Measurements from ENCODE around the gene NUBPL.
"Not testable (repeated sequence)": the region's sequence is repeated elsewhere in the genome, so short reads cannot be mapped to it uniquely, and the experiment has no call there.

DNA sequence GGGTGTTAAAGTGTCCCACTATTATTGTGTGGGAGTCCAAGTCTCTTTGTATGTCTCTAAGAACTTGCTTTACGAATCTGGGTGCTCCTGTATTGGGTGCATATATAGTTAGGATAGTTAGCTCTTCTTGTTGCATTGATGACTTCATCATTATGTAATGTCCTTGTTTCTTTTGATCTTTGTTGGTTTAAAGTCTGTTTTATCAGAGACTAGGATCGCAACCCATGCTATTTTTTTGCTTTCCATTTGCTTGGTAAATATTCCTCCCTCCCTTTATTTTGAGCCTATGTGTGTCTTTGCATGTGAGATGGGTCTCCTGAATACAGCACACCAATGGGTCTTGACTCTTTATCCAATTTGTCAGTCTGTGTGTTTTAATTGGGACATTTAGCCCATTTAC, 57.7 kb downstream of the NUBPL start:
- not testable (repeated sequence) for TF ChIP-seq EZH2 (IDR thresholded peaks at IDR 0.05; ENCODE audit: low read length)
- TF ChIP-seq, protein P1, sequence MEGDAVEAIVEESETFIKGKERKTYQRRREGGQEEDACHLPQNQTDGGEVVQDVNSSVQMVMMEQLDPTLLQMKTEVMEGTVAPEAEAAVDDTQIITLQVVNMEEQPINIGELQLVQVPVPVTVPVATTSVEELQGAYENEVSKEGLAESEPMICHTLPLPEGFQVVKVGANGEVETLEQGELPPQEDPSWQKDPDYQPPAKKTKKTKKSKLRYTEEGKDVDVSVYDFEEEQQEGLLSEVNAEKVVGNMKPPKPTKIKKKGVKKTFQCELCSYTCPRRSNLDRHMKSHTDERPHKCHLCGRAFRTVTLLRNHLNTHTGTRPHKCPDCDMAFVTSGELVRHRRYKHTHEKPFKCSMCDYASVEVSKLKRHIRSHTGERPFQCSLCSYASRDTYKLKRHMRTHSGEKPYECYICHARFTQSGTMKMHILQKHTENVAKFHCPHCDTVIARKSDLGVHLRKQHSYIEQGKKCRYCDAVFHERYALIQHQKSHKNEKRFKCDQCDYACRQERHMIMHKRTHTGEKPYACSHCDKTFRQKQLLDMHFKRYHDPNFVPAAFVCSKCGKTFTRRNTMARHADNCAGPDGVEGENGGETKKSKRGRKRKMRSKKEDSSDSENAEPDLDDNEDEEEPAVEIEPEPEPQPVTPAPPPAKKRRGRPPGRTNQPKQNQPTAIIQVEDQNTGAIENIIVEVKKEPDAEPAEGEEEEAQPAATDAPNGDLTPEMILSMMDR (optimal IDR thresholded peaks at IDR 0.05 in 1 of 3, IDR thresholded peaks at IDR 0.05 in 1 of 3, conservative IDR thresholded peaks at IDR 0.05 in 1 of 3; ENCODE audit: extremely low read depth in 1 of 3, insufficient read depth in 2 of 3, low read length in 3 of 3): not testable (repeated sequence)
